HEK293 (cell line): ENCODE measurements around the gene GLIS1.

Experiments
- CTCF ChIA-PET: fragments of 350-600 bp; formaldehyde crosslinking; extraction: SDS; loops from one replicate; lab custom pipeline; 2021; ENCODE audit warnings: antibody characterized with exemption; lab: Yijun Ruan, JAX
- POLR2A ChIA-PET: fragments of 300-600 bp; formaldehyde crosslinking; extraction: SDS; loops from one replicate; lab custom pipeline; 2020; ENCODE audit warnings: antibody characterized with exemption, inconsistent platforms; lab: Yijun Ruan, JAX
- H3K27ac ChIP-seq: fragments of 200-500 bp; sonication (Bioruptor generic); 2 replicates; pipeline ENCODE4 v1.5.1; 2014; ENCODE audit warnings: low read depth, low read length, control low read depth, inconsistent platforms; ENCODE audit errors: extremely low read depth
- H3K36me3 ChIP-seq, 2 experiments: fragments of 200-500 bp in 1 of 2; sonication (Bioruptor generic) in 1 of 2; 1 replicate in 1 of 2; 2 replicates in 1 of 2; pipeline ENCODE4 v1.5.1; 2014 to 2017; ENCODE audit warnings: inconsistent platforms in 2 of 2, low read length in 2 of 2; ENCODE audit not compliant: control insufficient read depth in 2 of 2, insufficient read depth in 1 of 2
- H3K4me1 ChIP-seq: fragments of 200-500 bp; sonication (Bioruptor generic); 2 replicates; pipeline ENCODE4 v1.5.1; 2014; ENCODE audit warnings: mild to moderate bottlenecking, low read length, inconsistent platforms; ENCODE audit not compliant: control insufficient read depth, insufficient read depth
- H3K4me3 ChIP-seq: 2 replicates; pipeline ENCODE4 v1.5.1; 2011; ENCODE audit warnings: low read depth, mild to moderate bottlenecking, control low read depth, low read length, moderate library complexity
- H3K9me3 ChIP-seq: fragments of 200-500 bp; sonication (Bioruptor generic); 2 replicates; pipeline ENCODE4 v1.5.1; 2014; ENCODE audit warnings: low read depth, low read length, inconsistent platforms; ENCODE audit not compliant: control insufficient read depth, insufficient read depth
- KLF8 ChIP-seq: fragments of 450-650 bp; formaldehyde crosslinking; IDR thresholded peaks from 2 replicates; pipeline ENCODE4 v1.5.1; 2016; ENCODE audit warnings: missing biosample characterization, missing genetic modification characterization
- MZF1 ChIP-seq: fragments of 450-650 bp; formaldehyde crosslinking; IDR thresholded peaks from 2 replicates; pipeline ENCODE4 v1.5.1; 2017; ENCODE audit warnings: missing biosample characterization, missing genetic modification characterization, borderline replicate concordance
- SALL2 ChIP-seq: fragments of 450-650 bp; formaldehyde crosslinking; IDR thresholded peaks from 2 replicates; pipeline ENCODE4 v1.5.0; 2017; ENCODE audit warnings: missing biosample characterization, mild to moderate bottlenecking, missing genetic modification characterization, borderline replicate concordance
- TCF7L2 ChIP-seq: IDR thresholded peaks from 2 replicates; pipeline ENCODE4 v1.6.1; 2011; ENCODE audit warnings: low read depth, mild to moderate bottlenecking, inconsistent platforms, low read length, moderate library complexity, borderline replicate concordance
- TRIM28 ChIP-seq: IDR thresholded peaks from 2 replicates; pipeline ENCODE4 v1.6.1; 2011; ENCODE audit warnings: low read length, control low read depth, borderline replicate concordance
- WT1 ChIP-seq: fragments of 450-650 bp; formaldehyde crosslinking; IDR thresholded peaks from 2 replicates; pipeline ENCODE4 v1.5.1; 2016; ENCODE audit warnings: missing biosample characterization, missing genetic modification characterization
- ZBTB7A ChIP-seq: fragments of 450-650 bp; formaldehyde crosslinking; IDR thresholded peaks from 2 replicates; pipeline ENCODE4 v1.5.1; 2016; ENCODE audit warnings: low read depth, missing biosample characterization, missing genetic modification characterization
- ZNF221 ChIP-seq: fragments of 450-650 bp; formaldehyde crosslinking; IDR thresholded peaks from 2 replicates; pipeline ENCODE4 v1.5.1; 2017; ENCODE audit warnings: missing biosample characterization, missing genetic modification characterization, borderline replicate concordance
- ZNF292 ChIP-seq: fragments of 450-650 bp; formaldehyde crosslinking; IDR thresholded peaks from 2 replicates; pipeline ENCODE4 v1.5.1; 2016; ENCODE audit warnings: low read depth, missing biosample characterization, missing genetic modification characterization, borderline replicate concordance
- ZNF311 ChIP-seq: fragments of 450-650 bp; formaldehyde crosslinking; IDR thresholded peaks from 2 replicates; pipeline ENCODE4 v1.5.1; 2017; ENCODE audit warnings: missing biosample characterization, missing genetic modification characterization, borderline replicate concordance
- ZNF341 ChIP-seq: fragments of 450-650 bp; formaldehyde crosslinking; IDR thresholded peaks from 2 replicates; pipeline ENCODE4; 2016; ENCODE audit warnings: low read depth, missing biosample characterization, missing genetic modification characterization
- ZNF354C ChIP-seq: fragments of 450-650 bp; formaldehyde crosslinking; IDR thresholded peaks from 2 replicates; pipeline ENCODE4 v1.5.1; 2016; ENCODE audit warnings: missing biosample characterization, missing genetic modification characterization, low read depth, borderline replicate concordance
- ZNF433 ChIP-seq: fragments of 450-650 bp; formaldehyde crosslinking; IDR thresholded peaks from 2 replicates; pipeline ENCODE4 v1.5.1; 2016; ENCODE audit warnings: missing biosample characterization, missing genetic modification characterization, low read depth
- ZNF510 ChIP-seq: fragments of 450-650 bp; formaldehyde crosslinking; IDR thresholded peaks from 2 replicates; pipeline ENCODE4 v1.5.1; 2018; ENCODE audit warnings: mild to moderate bottlenecking, missing genetic modification characterization, missing biosample characterization; ENCODE audit not compliant: insufficient replicate concordance
- ZNF558 ChIP-seq: fragments of 450-650 bp; formaldehyde crosslinking; IDR thresholded peaks from 2 replicates; pipeline ENCODE4 v1.5.1; 2016; ENCODE audit warnings: missing biosample characterization, missing genetic modification characterization
- ZNF629 ChIP-seq: fragments of 450-650 bp; formaldehyde crosslinking; IDR thresholded peaks from 2 replicates; pipeline ENCODE4 v1.5.1; 2017; ENCODE audit warnings: missing biosample characterization, missing genetic modification characterization
- ZNF747 ChIP-seq: fragments of 450-650 bp; formaldehyde crosslinking; IDR thresholded peaks from 2 replicates; pipeline ENCODE4 v1.5.1; 2016; ENCODE audit warnings: missing biosample characterization, missing genetic modification characterization
- TF ChIP-seq, protein P1 (sequence below): fragments of 450-650 bp; formaldehyde crosslinking; IDR thresholded peaks from 2 replicates; pipeline ENCODE4 v1.5.1; 2016; ENCODE audit warnings: missing biosample characterization, missing genetic modification characterization
- TF ChIP-seq, protein P2 (sequence below): fragments of 450-650 bp; formaldehyde crosslinking; IDR thresholded peaks from 2 replicates; pipeline ENCODE4 v1.5.1; 2016; ENCODE audit warnings: missing biosample characterization, missing genetic modification characterization
- TF ChIP-seq, protein P3 (sequence below): fragments of 450-650 bp; formaldehyde crosslinking; IDR thresholded peaks from 2 replicates; pipeline ENCODE4; 2016; ENCODE audit warnings: missing biosample characterization, missing genetic modification characterization
- TF ChIP-seq, protein P4 (sequence below): fragments of 450-650 bp; formaldehyde crosslinking; IDR thresholded peaks from 2 replicates; pipeline ENCODE4 v1.5.1; 2016; ENCODE audit warnings: missing biosample characterization, missing genetic modification characterization, low read depth

GLIS1 gene

DNA sequence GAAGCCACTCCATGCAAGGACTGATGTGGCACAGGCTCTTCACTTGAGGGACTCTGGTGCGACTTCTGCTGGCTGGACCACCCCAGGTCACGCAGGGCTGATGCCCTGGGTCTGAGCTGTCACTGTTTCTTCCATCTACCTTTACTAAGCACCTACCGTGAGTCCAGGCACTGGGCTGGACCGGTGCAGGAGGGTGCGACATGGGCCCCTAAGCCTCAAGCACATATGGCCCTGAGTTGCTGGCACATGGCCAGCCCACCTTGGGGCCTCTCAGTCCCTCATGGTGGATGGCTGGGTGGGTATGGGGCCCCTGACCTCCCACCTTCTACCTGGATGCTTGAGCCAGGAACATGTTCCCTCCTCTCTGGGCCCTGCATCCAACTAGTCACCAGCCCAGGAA lies 203.7 kb downstream of the GLIS1 start (continued):
- TF ChIP-seq, protein P1, sequence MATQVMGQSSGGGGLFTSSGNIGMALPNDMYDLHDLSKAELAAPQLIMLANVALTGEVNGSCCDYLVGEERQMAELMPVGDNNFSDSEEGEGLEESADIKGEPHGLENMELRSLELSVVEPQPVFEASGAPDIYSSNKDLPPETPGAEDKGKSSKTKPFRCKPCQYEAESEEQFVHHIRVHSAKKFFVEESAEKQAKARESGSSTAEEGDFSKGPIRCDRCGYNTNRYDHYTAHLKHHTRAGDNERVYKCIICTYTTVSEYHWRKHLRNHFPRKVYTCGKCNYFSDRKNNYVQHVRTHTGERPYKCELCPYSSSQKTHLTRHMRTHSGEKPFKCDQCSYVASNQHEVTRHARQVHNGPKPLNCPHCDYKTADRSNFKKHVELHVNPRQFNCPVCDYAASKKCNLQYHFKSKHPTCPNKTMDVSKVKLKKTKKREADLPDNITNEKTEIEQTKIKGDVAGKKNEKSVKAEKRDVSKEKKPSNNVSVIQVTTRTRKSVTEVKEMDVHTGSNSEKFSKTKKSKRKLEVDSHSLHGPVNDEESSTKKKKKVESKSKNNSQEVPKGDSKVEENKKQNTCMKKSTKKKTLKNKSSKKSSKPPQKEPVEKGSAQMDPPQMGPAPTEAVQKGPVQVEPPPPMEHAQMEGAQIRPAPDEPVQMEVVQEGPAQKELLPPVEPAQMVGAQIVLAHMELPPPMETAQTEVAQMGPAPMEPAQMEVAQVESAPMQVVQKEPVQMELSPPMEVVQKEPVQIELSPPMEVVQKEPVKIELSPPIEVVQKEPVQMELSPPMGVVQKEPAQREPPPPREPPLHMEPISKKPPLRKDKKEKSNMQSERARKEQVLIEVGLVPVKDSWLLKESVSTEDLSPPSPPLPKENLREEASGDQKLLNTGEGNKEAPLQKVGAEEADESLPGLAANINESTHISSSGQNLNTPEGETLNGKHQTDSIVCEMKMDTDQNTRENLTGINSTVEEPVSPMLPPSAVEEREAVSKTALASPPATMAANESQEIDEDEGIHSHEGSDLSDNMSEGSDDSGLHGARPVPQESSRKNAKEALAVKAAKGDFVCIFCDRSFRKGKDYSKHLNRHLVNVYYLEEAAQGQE: no peak
- TF ChIP-seq, all 188 proteins: peak for 0

DNA sequence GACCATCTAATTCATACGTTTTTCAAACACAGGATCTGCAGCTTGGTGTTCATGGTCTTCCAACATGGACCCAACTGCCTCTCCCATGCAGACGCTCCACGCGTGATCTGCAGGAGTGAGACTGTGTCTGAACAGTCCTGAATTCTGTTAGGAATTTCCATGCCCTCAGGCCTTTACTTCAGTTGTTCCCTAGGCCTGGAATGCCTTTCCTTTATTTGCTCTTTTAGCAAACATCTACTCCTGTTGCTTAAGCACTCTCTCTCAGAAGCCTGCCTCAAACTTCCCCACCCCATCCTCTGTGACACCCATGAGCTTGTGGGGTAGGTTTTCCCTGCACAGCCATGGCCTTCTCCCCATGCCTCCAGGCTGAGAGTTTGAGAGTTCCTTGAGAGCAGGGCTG lies 206.1 kb downstream of the GLIS1 start:
- TF ChIP-seq ZNF629 (no peak), WT1 (tag by site-specific recombination) (no peak), ZNF510 (tag by site-specific recombination) (no peak), ZNF311 (tag by site-specific recombination) (no peak), ZNF341 (tag by site-specific recombination) (no peak), ZBTB7A (tag by site-specific recombination) (no peak), MZF1 (no peak), ZNF747 (tag by site-specific recombination) (no peak)
- TF ChIP-seq, protein P2, sequence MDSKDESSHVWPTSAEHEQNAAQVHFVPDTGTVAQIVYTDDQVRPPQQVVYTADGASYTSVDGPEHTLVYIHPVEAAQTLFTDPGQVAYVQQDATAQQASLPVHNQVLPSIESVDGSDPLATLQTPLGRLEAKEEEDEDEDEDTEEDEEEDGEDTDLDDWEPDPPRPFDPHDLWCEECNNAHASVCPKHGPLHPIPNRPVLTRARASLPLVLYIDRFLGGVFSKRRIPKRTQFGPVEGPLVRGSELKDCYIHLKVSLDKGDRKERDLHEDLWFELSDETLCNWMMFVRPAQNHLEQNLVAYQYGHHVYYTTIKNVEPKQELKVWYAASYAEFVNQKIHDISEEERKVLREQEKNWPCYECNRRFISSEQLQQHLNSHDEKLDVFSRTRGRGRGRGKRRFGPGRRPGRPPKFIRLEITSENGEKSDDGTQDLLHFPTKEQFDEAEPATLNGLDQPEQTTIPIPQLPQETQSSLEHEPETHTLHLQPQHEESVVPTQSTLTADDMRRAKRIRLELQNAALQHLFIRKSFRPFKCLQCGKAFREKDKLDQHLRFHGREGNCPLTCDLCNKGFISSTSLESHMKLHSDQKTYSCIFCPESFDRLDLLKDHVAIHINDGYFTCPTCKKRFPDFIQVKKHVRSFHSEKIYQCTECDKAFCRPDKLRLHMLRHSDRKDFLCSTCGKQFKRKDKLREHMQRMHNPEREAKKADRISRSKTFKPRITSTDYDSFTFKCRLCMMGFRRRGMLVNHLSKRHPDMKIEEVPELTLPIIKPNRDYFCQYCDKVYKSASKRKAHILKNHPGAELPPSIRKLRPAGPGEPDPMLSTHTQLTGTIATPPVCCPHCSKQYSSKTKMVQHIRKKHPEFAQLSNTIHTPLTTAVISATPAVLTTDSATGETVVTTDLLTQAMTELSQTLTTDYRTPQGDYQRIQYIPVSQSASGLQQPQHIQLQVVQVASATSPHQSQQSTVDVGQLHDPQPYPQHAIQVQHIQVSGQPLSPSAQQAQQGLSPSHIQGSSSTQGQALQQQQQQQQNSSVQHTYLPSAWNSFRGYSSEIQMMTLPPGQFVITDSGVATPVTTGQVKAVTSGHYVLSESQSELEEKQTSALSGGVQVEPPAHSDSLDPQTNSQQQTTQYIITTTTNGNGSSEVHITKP: no peak
- TF ChIP-seq, protein P3, sequence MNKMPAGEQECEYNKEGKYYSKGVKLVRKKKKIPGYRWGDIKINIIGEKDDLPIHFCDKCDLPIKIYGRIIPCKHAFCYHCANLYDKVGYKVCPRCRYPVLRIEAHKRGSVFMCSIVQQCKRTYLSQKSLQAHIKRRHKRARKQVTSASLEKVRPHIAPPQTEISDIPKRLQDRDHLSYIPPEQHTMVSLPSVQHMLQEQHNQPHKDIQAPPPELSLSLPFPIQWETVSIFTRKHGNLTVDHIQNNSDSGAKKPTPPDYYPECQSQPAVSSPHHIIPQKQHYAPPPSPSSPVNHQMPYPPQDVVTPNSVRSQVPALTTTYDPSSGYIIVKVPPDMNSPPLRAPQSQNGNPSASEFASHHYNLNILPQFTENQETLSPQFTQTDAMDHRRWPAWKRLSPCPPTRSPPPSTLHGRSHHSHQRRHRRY (tag by site-specific recombination): no peak
- ChIA-PET CTCF (interaction anchor here (1.0 kb wide), 1 partner anchor 15 kb away, joined by 6 read pairs; no protein-coding TSS in a partner anchor), POLR2A (no interaction called here)
- no peaks in the 10 kb centered on the region for H3K9me3 ChIP-seq
- H3K36me3 ChIP-seq: no peaks in the 10 kb centered on the region
- no peaks in the 10 kb centered on the region for H3K4me1 ChIP-seq
- no peak overlapping the region for H3K4me3 ChIP-seq
- no peak overlapping the region for H3K27ac ChIP-seq

DNA sequence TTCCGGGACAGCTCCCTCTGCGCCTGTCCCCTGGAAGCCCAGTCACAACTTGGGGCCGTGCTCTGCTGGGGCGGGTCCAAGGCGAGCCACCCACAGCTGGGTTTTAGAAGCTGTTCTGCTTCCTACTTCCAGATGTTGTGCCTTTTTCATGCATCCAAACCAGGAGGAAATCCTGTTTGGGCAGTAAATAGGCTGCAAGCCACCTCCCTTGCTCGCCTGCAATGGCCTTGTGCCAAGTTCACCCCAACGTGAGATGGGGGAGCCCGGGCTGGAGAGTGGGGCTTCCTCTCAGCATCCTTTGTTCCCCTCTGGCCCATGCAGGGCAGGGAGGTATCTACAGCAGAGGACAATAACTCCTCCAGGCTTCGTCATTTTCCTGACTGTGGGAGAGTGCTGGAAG lies 206.6 kb downstream of the GLIS1 start:
- POLR2A ChIA-PET: interaction anchor here (0.9 kb wide), 1 partner anchor 48 kb away, joined by 3 read pairs; no protein-coding TSS in a partner anchor

More for the DNA sequence above, 206.6 kb downstream of the GLIS1 start:
- CTCF ChIA-PET: no interaction called here
- H3K36me3 ChIP-seq: no peaks in the 10 kb centered on the region
- no peak overlapping the region for H3K27ac ChIP-seq
- H3K4me1 ChIP-seq: no peaks in the 10 kb centered on the region
- no peak overlapping the region for H3K4me3 ChIP-seq
- no peaks in the 10 kb centered on the region for H3K9me3 ChIP-seq
- no peak for TF ChIP-seq KLF8 (tag by site-specific recombination)
- TF ChIP-seq ZNF558 (tag by site-specific recombination): no peak
- TF ChIP-seq ZNF354C (tag by site-specific recombination): no peak
- TF ChIP-seq ZNF433 (tag by site-specific recombination): no peak
- no peak for TF ChIP-seq TCF7L2
- TF ChIP-seq ZNF221 (tag by site-specific recombination): no peak
- no peak for TF ChIP-seq ZNF292
- no peak for TF ChIP-seq TRIM28
- no peak for TF ChIP-seq SALL2 (tag by site-specific recombination)
- TF ChIP-seq, protein P4, sequence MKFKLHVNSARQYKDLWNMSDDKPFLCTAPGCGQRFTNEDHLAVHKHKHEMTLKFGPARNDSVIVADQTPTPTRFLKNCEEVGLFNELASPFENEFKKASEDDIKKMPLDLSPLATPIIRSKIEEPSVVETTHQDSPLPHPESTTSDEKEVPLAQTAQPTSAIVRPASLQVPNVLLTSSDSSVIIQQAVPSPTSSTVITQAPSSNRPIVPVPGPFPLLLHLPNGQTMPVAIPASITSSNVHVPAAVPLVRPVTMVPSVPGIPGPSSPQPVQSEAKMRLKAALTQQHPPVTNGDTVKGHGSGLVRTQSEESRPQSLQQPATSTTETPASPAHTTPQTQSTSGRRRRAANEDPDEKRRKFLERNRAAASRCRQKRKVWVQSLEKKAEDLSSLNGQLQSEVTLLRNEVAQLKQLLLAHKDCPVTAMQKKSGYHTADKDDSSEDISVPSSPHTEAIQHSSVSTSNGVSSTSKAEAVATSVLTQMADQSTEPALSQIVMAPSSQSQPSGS (tag by site-specific recombination): no peak
- no peak for TF ChIP-seq ZNF311 (tag by site-specific recombination)
- TF ChIP-seq, all 188 proteins: peak for 0
